T-cell (primary cell): ENCODE data around the gene RTP3. TPM values are rescaled to one million over a fixed set of nuclear protein-coding genes. Genes with fewer than 3 reads are reported as not detected.

ENCODE experiments used
- ATAC-seq, 4 experiments: fragments of 200-7000 bp in 3 of 4; fragments of 150-1000 bp in 1 of 4; cut with Tn5 transposase; replicated peaks in 1 of 4; 1 replicate in 3 of 4; 2 replicates in 1 of 4; pipeline ENCODE4 v1.10.0; 2021; ENCODE audit warnings: moderate library complexity in 3 of 4, mild to moderate bottlenecking in 2 of 4, moderate number of reproducible peaks in 1 of 4
- CTCF ChIA-PET, 2 donors: fragments of 300-600 bp; sonication (Branson Sonifier 250); formaldehyde crosslinking; loops; one replicate each; lab custom pipeline; 2022; ENCODE audit warnings: antibody characterized with exemption in 2 of 2; lab: Charles Lee
- POLR2A ChIA-PET, 2 donors: fragments of 300-600 bp; sonication (Branson Sonifier 250); formaldehyde crosslinking; loops; one replicate each; lab custom pipeline; 2022; ENCODE audit warnings: antibody characterized with exemption in 2 of 2; lab: Charles Lee
- DNase-seq, 35 experiments: peaks; one replicate each; pipeline versions ENCODE4 v3.0.0 to v3.0.0-alpha.2; 2013 to 2023
- H3K27ac ChIP-seq: one replicate; pipeline ENCODE4 v1.5.1; 2013; ENCODE audit warnings: low read length
- H3K27me3 ChIP-seq, 2 experiments: replicated peaks in 1 of 2; 1 replicate in 1 of 2; 2 replicates in 1 of 2; pipeline versions ENCODE4 v1.6.1 to v1.7.0; 2013; ENCODE audit warnings: low read length in 1 of 2, mixed read lengths in 1 of 2; ENCODE audit not compliant: control insufficient read depth in 2 of 2, insufficient read depth in 2 of 2; ENCODE audit errors: extremely low read depth in 1 of 2
- H3K36me3 ChIP-seq, 2 donors: 1 replicate in 1 of 2; 2 replicates in 1 of 2; pipeline versions ENCODE4 v1.6.1 to v1.7.0; 2013; ENCODE audit warnings: low read length in 1 of 2; ENCODE audit not compliant: control insufficient read depth in 2 of 2, insufficient read depth in 1 of 2; ENCODE audit errors: extremely low read depth in 1 of 2
- H3K4me1 ChIP-seq, 2 experiments: 1 replicate in 1 of 2; 2 replicates in 1 of 2; pipeline versions ENCODE4 v1.6.1 to v1.7.0; 2013; ENCODE audit warnings: low read length in 2 of 2, mixed read lengths in 1 of 2; ENCODE audit not compliant: insufficient read depth in 2 of 2, control insufficient read depth in 1 of 2; ENCODE audit errors: extremely low read depth in 1 of 2
- H3K4me3 ChIP-seq, 2 donors: 1 replicate in 1 of 2; 2 replicates in 1 of 2; pipeline versions ENCODE4 v1.5.1 to v1.7.0; 2013; ENCODE audit warnings: mild to moderate bottlenecking in 2 of 2, low read length in 1 of 2, moderate library complexity in 1 of 2; ENCODE audit not compliant: control insufficient read depth in 1 of 2; ENCODE audit errors: extremely low read depth in 1 of 2
- H3K9me3 ChIP-seq: 2 replicates; pipeline ENCODE4 v1.7.0; 2013
- H3K27ac Mint-ChIP-seq, 2 donors: one replicate each; pipeline ENCODE4 v1.8.0; 2020 to 2021; ENCODE audit warnings: mild to moderate bottlenecking in 2 of 2, mixed read lengths in 2 of 2
- H3K27me3 Mint-ChIP-seq, 2 donors: one replicate each; pipeline ENCODE4 v1.8.0; 2021 to 2022; ENCODE audit warnings: mixed read lengths in 2 of 2
- H3K36me3 Mint-ChIP-seq: one replicate; pipeline ENCODE4 v1.8.0; 2021; ENCODE audit warnings: mixed read lengths
- H3K4me1 Mint-ChIP-seq, 3 donors: one replicate each; pipeline ENCODE4 v1.8.0; 2020 to 2022; ENCODE audit warnings: mixed read lengths in 3 of 3, mild to moderate bottlenecking in 1 of 3
- H3K4me3 Mint-ChIP-seq, 3 donors: one replicate each; pipeline ENCODE4 v1.8.0; 2020 to 2022; ENCODE audit warnings: mild to moderate bottlenecking in 3 of 3, mixed read lengths in 3 of 3, moderate library complexity in 3 of 3
- H3K9me3 Mint-ChIP-seq, 3 donors: one replicate each; pipeline ENCODE4 v1.8.0; 2020 to 2022; ENCODE audit warnings: mixed read lengths in 3 of 3
- WGBS: methylation state at CpG from one replicate; pipeline ENCODE4 v1.1.5; 2013; ENCODE audit warnings: missing lambda C conversion rate; ENCODE audit not compliant: insufficient coverage; 5-methylcytosine and 5-hydroxymethylcytosine counted together
- total RNA-seq, 35 experiments: library from RNA in 6 of 35; stranded (reverse) in 6 of 35; fragments of 120-200 nt in 1 of 35; gene quantifications; one replicate each; pipeline versions ENCODE4 v1.2.1 to v1.2.4 and lab custom pipeline; 2013 to 2026

RTP3 gene
- total RNA-seq, 5 donors from 2014 or later (not counting 1 experiment from before 2014, with no cell fraction given) = not detected

GRCh38 chr3:46477756-46478155 is 20.0 kb upstream of the RTP3 start:
- peaks cover 34 to 44% of the 10 kb centered on the region in 2 donors for H3K27me3 Mint-ChIP-seq
- no peaks in the 10 kb centered on the region for H3K36me3 Mint-ChIP-seq
- DNase-seq = no peak
- Histone ChIP-seq H3K27ac (no peak overlapping the region), H3K4me3 (no peak overlapping the region), H3K27me3 (peaks cover 0 to 26% of the 10 kb centered on the region in 2 experiments), H3K4me1 (no peaks in the 10 kb centered on the region), H3K36me3 (no peaks in the 10 kb centered on the region), H3K9me3 (peaks cover 2% of the 10 kb centered on the region)
- no peaks in the 10 kb centered on the region for H3K4me1 Mint-ChIP-seq
- H3K9me3 Mint-ChIP-seq = peaks cover 13 to 20% (median 13%) of the 10 kb centered on the region in 3 donors
- ChIA-PET CTCF (no interaction called here), POLR2A (no interaction called here)
- H3K27ac Mint-ChIP-seq = no peak overlapping the region
- WGBS = 92% methylated on average over 5 of the region's 6 CpGs
- ATAC-seq = no peak
- H3K4me3 Mint-ChIP-seq = no peak overlapping the region

- Histone ChIP-seq H3K27ac (no peak overlapping the region), H3K4me3 (no peak overlapping the region), H3K4me1 (no peaks in the 10 kb centered on the region), H3K9me3 (peaks cover 2% of the 10 kb centered on the region), H3K27me3 (peaks cover 0 to 24% of the 10 kb centered on the region in 2 experiments), H3K36me3 (no peaks in the 10 kb centered on the region)
- no peak for ATAC-seq
- CTCF ChIA-PET = no interaction called here
- H3K4me1 Mint-ChIP-seq = no peaks in the 10 kb centered on the region
- no peaks in the 10 kb centered on the region for H3K36me3 Mint-ChIP-seq
- H3K9me3 Mint-ChIP-seq = peaks cover 13 to 20% (median 13%) of the 10 kb centered on the region in 3 donors
- H3K27ac Mint-ChIP-seq = no peak overlapping the region
- WGBS = 78% methylated on average over 3 of the region's 5 CpGs
- no peak overlapping the region for H3K4me3 Mint-ChIP-seq
- no peak for DNase-seq
- POLR2A ChIA-PET = no interaction called here
- H3K27me3 Mint-ChIP-seq = peaks cover 28 to 41% of the 10 kb centered on the region in 2 donors
These were observed 19.4 kb upstream of the RTP3 start for GRCh38 chr3:46478341-46478740.

- Mint-ChIP-seq H3K27me3 (peaks cover 24 to 38% of the 10 kb centered on the region in 2 donors), H3K36me3 (no peaks in the 10 kb centered on the region), H3K4me1 (no peaks in the 10 kb centered on the region), H3K27ac (no peak overlapping the region), H3K4me3 (no peak overlapping the region), H3K9me3 (peaks cover 10 to 15% (median 13%) of the 10 kb centered on the region in 3 donors)
- 94% methylated on average over 2 of the region's 5 CpGs for WGBS
- POLR2A ChIA-PET = no interaction called here
- Histone ChIP-seq H3K9me3 (peaks cover 2% of the 10 kb centered on the region), H3K4me3 (no peak overlapping the region), H3K27ac (no peak overlapping the region), H3K36me3 (no peaks in the 10 kb centered on the region), H3K4me1 (no peaks in the 10 kb centered on the region), H3K27me3 (peaks cover 0 to 24% of the 10 kb centered on the region in 2 experiments)
- CTCF ChIA-PET = no interaction called here
- ATAC-seq = no peak
- no peak for DNase-seq
These were observed 18.8 kb upstream of the RTP3 start for GRCh38 chr3:46479021-46479420.

GRCh38 chr3:46479696-46480095 is 18.1 kb upstream of the RTP3 start:
- no peaks in the 10 kb centered on the region for H3K36me3 ChIP-seq
- Mint-ChIP-seq H3K27ac (no peak overlapping the region), H3K36me3 (no peaks in the 10 kb centered on the region), H3K27me3 (peaks cover 24 to 36% of the 10 kb centered on the region in 2 donors), H3K4me1 (no peaks in the 10 kb centered on the region), H3K9me3 (peaks cover 9% of the 10 kb centered on the region in 3 donors), H3K4me3 (no peak overlapping the region)
- no peak overlapping the region for H3K27ac ChIP-seq
- WGBS = 90% methylated on average over 2 of the region's 5 CpGs
- DNase-seq = no peak
- H3K27me3 ChIP-seq = peaks cover 0 to 25% of the 10 kb centered on the region in 2 experiments
- H3K4me3 ChIP-seq = no peak overlapping the region
- no peak for ATAC-seq
- H3K9me3 ChIP-seq = peaks cover under 1% of the 10 kb centered on the region
- H3K4me1 ChIP-seq = no peaks in the 10 kb centered on the region
- CTCF ChIA-PET = no interaction called here
- POLR2A ChIA-PET = no interaction called here

- Histone ChIP-seq H3K36me3 (no peaks in the 10 kb centered on the region), H3K27me3 (peaks cover 0 to 33% of the 10 kb centered on the region in 2 experiments), H3K4me3 (no peak overlapping the region), H3K4me1 (no peaks in the 10 kb centered on the region), H3K9me3 (no peaks in the 10 kb centered on the region), H3K27ac (no peak overlapping the region)
- Mint-ChIP-seq H3K4me3 (no peak overlapping the region), H3K27ac (no peak overlapping the region), H3K36me3 (no peaks in the 10 kb centered on the region), H3K4me1 (no peaks in the 10 kb centered on the region), H3K27me3 (peaks cover 24 to 36% of the 10 kb centered on the region in 2 donors), H3K9me3 (peaks cover 0 to under 1% (median under 1%) of the 10 kb centered on the region in 3 donors)
- WGBS = 87% methylated on average over 5 of the region's 6 CpGs
- ChIA-PET POLR2A (no interaction called here), CTCF (no interaction called here)
- DNase-seq (no peak), ATAC-seq (no peak)
These were observed 17.1 kb upstream of the RTP3 start for GRCh38 chr3:46480491-46481195.

- Mint-ChIP-seq H3K4me1 (no peaks in the 10 kb centered on the region), H3K27ac (no peak overlapping the region), H3K4me3 (no peak overlapping the region), H3K9me3 (no peaks in the 10 kb centered on the region), H3K27me3 (peaks cover 24 to 36% of the 10 kb centered on the region in 2 donors), H3K36me3 (no peaks in the 10 kb centered on the region)
- CTCF ChIA-PET = no interaction called here
- WGBS = no CpG with 5 or more reads among the region's 4 CpGs
- ATAC-seq (no peak), DNase-seq (no peak)
- Histone ChIP-seq H3K36me3 (no peaks in the 10 kb centered on the region), H3K4me1 (no peaks in the 10 kb centered on the region), H3K27me3 (peaks cover 0 to 33% of the 10 kb centered on the region in 2 experiments), H3K27ac (no peak overlapping the region), H3K4me3 (no peak overlapping the region), H3K9me3 (no peaks in the 10 kb centered on the region)
- POLR2A ChIA-PET = no interaction called here
These were observed 16.1 kb upstream of the RTP3 start for GRCh38 chr3:46481636-46482035.
